WTC11 (cell line): ENCODE data around the gene VTI1A. TPM values are rescaled to one million over a fixed set of nuclear protein-coding genes. Genes with fewer than 3 reads are reported as not detected.

Experiments
- ATAC-seq: fragments of 200-7000 bp; cut with Tn5 transposase; 2 replicates; pipeline ENCODE4 v1.10.0; 2021; ENCODE audit warnings: mild to moderate bottlenecking, moderate library complexity
- CTCF ChIA-PET: fragments of 300-600 bp; sonication (Branson Sonifier 250); formaldehyde crosslinking; loops from one replicate; lab custom pipeline; 2021; ENCODE audit warnings: antibody characterized with exemption; lab: Charles Lee
- POLR2A ChIA-PET: fragments of 350-600 bp; sonication (Branson Sonifier 250); formaldehyde crosslinking; loops from one replicate; lab custom pipeline; 2021; ENCODE audit warnings: antibody characterized with exemption; lab: Charles Lee
- DNase-seq: peaks from one replicate; pipeline ENCODE4 v3.0.0; 2021; ENCODE audit warnings: low spot score
- H3K27ac Mint-ChIP-seq: 2 replicates; pipeline ENCODE4 v1.8.0; 2021; ENCODE audit warnings: mixed read lengths
- H3K27me3 Mint-ChIP-seq: 2 replicates; pipeline ENCODE4 v1.8.0; 2021; ENCODE audit warnings: low read depth, mild to moderate bottlenecking, moderate library complexity, mixed read lengths
- H3K36me3 Mint-ChIP-seq: 2 replicates; pipeline ENCODE4 v1.8.0; 2021; ENCODE audit warnings: mixed read lengths
- H3K4me1 Mint-ChIP-seq: 2 replicates; pipeline ENCODE4 v1.8.0; 2022; ENCODE audit warnings: mixed read lengths
- H3K4me3 Mint-ChIP-seq: 2 replicates; pipeline ENCODE4 v1.8.0; 2021; ENCODE audit warnings: mild to moderate bottlenecking, moderate library complexity, mixed read lengths
- H3K9me3 Mint-ChIP-seq: 2 replicates; pipeline ENCODE4 v1.8.0; 2021; ENCODE audit warnings: mixed read lengths
- AR ChIP-seq: fragments of 250-450 bp; sonication (Bioruptor Pico); IDR thresholded peaks from 2 replicates; pipeline ENCODE4 v1.9.0; 2021; ENCODE audit warnings: mild to moderate bottlenecking
- ATF1 ChIP-seq: sonication (generic); formaldehyde crosslinking; IDR thresholded peaks from 2 replicates; pipeline ENCODE4 v1.8.1; 2023; ENCODE audit warnings: mild to moderate bottlenecking, moderate library complexity, missing genetic modification reagents
- CREB1 ChIP-seq: sonication (generic); formaldehyde crosslinking; IDR thresholded peaks from 2 replicates; pipeline ENCODE4 v1.8.0; 2023; ENCODE audit warnings: mild to moderate bottlenecking, missing genetic modification reagents
- ELF4 ChIP-seq: sonication (generic); formaldehyde crosslinking; IDR thresholded peaks from 2 replicates; pipeline ENCODE4 v1.8.1; 2022; ENCODE audit warnings: low read depth, mild to moderate bottlenecking, moderate library complexity, missing genetic modification reagents
- FOXJ3 ChIP-seq: sonication (generic); formaldehyde crosslinking; IDR thresholded peaks from 2 replicates; pipeline ENCODE4 v1.9.0; 2021; ENCODE audit warnings: missing genetic modification reagents, mild to moderate bottlenecking, borderline replicate concordance
- GRHL2 ChIP-seq: fragments of 250-450 bp; sonication (Bioruptor Pico); IDR thresholded peaks from 2 replicates; pipeline ENCODE4 v1.8.0; 2022; ENCODE audit warnings: mild to moderate bottlenecking, moderate library complexity; ENCODE audit not compliant: insufficient replicate concordance, severe bottlenecking
- GTF2I ChIP-seq: fragments of 250-450 bp; sonication (Bioruptor Pico); conservative IDR thresholded peaks from 2 replicates; pipeline ENCODE4 v1.4.0; 2021; ENCODE audit warnings: mild to moderate bottlenecking
- HMGA2 ChIP-seq: fragments of 250-450 bp; sonication (Bioruptor Pico); IDR thresholded peaks from 2 replicates; pipeline ENCODE4 v1.4.0; 2021; ENCODE audit warnings: mild to moderate bottlenecking, moderate library complexity
- IRF2 ChIP-seq: sonication (generic); formaldehyde crosslinking; IDR thresholded peaks from 2 replicates; pipeline ENCODE4 v1.8.0; 2022; ENCODE audit warnings: low read depth, missing genetic modification reagents, borderline replicate concordance
- MXD4 ChIP-seq: fragments of 250-450 bp; sonication (Bioruptor Pico); IDR thresholded peaks from 2 replicates; pipeline ENCODE4 v1.8.0; 2021; ENCODE audit warnings: mild to moderate bottlenecking, moderate library complexity, borderline replicate concordance
- NFATC4 ChIP-seq: fragments of 250-450 bp; sonication (Bioruptor Pico); IDR thresholded peaks from 2 replicates; pipeline ENCODE4 v1.9.0; 2021; ENCODE audit warnings: mild to moderate bottlenecking
- NR2C2 ChIP-seq: sonication (generic); formaldehyde crosslinking; IDR thresholded peaks from 2 replicates; pipeline ENCODE4 v1.8.0; 2022; ENCODE audit warnings: mild to moderate bottlenecking, missing genetic modification reagents
- PREB ChIP-seq: sonication (generic); formaldehyde crosslinking; IDR thresholded peaks from 2 replicates; pipeline ENCODE4 v1.8.1; 2022; ENCODE audit warnings: mild to moderate bottlenecking, missing genetic modification reagents, moderate library complexity, borderline replicate concordance
- SMAD3 ChIP-seq: sonication (generic); formaldehyde crosslinking; IDR thresholded peaks from 2 replicates; pipeline ENCODE4 v1.8.0; 2022; ENCODE audit warnings: missing genetic modification reagents, mild to moderate bottlenecking, borderline replicate concordance
- SMAD4 ChIP-seq: sonication (generic); formaldehyde crosslinking; IDR thresholded peaks from 2 replicates; pipeline ENCODE4 v1.8.0; 2022; ENCODE audit warnings: mild to moderate bottlenecking, missing genetic modification reagents
- SOX15 ChIP-seq: fragments of 250-450 bp; sonication (Bioruptor Pico); IDR thresholded peaks from 2 replicates; pipeline ENCODE4 v1.9.0; 2021; ENCODE audit warnings: mild to moderate bottlenecking
- TCF7 ChIP-seq: sonication (generic); formaldehyde crosslinking; IDR thresholded peaks from 2 replicates; pipeline ENCODE4 v1.8.0; 2022; ENCODE audit warnings: mild to moderate bottlenecking, low read depth, missing genetic modification reagents, moderate library complexity
- TEAD1 ChIP-seq: sonication (generic); formaldehyde crosslinking; IDR thresholded peaks from 2 replicates; pipeline ENCODE4 v1.8.0; 2022; ENCODE audit warnings: mild to moderate bottlenecking, missing genetic modification reagents
- TEAD4 ChIP-seq: sonication (generic); formaldehyde crosslinking; IDR thresholded peaks from 2 replicates; pipeline ENCODE4 v1.8.0; 2022; ENCODE audit warnings: mild to moderate bottlenecking, missing genetic modification reagents
- ZNF121 ChIP-seq: sonication (generic); formaldehyde crosslinking; IDR thresholded peaks from 2 replicates; pipeline ENCODE4 v1.8.0; 2023; ENCODE audit warnings: missing genetic modification reagents
- ZNF423 ChIP-seq: fragments of 250-450 bp; sonication (Bioruptor Pico); IDR thresholded peaks from 2 replicates; pipeline ENCODE4 v2.1.2; 2022; ENCODE audit warnings: mild to moderate bottlenecking, moderate library complexity
- ZNF512 ChIP-seq: sonication (generic); formaldehyde crosslinking; IDR thresholded peaks from 2 replicates; pipeline ENCODE4 v1.8.1; 2022; ENCODE audit warnings: missing genetic modification reagents, borderline replicate concordance
- ZSCAN18 ChIP-seq: fragments of 250-450 bp; sonication (Bioruptor Pico); IDR thresholded peaks from 2 replicates; pipeline ENCODE4 v2.1.2; 2022; ENCODE audit warnings: mild to moderate bottlenecking, moderate library complexity
- total RNA-seq: library from RNA; stranded (reverse); gene quantifications from 3 replicates; pipeline ENCODE4 v1.2.3, GENCODE V29; 2021

Gene VTI1A
- total RNA-seq, 1 experiment from 2014 or later, result 20.1 TPM

GRCh38 chr10:112793202-112793921, 346.3 kb downstream of the VTI1A start:
- Mint-ChIP-seq H3K4me1 (peaks cover 31% of the 10 kb centered on the region), H3K27me3 (no peaks in the 10 kb centered on the region; the same call in 1 of the 2 replicates), H3K9me3 (peaks cover 9% of the 10 kb centered on the region), H3K4me3 (no peak overlapping the region), H3K36me3 (no peaks in the 10 kb centered on the region; the same call in 1 of the 2 replicates), H3K27ac (peak overlapping the region; percentile 4; the same call in 1 of the 2 replicates)
- DNase-seq (no peak), ATAC-seq (no peak)
- ChIA-PET CTCF (no interaction called here), POLR2A (no interaction called here)
- TF ChIP-seq AR (no peak), TCF7 (no peak), ELF4 (CRISPR knock-in tag) (no peak), CREB1 (CRISPR knock-in tag) (no peak), PREB (CRISPR knock-in tag) (no peak), MXD4 (CRISPR knock-in tag) (no peak), TEAD1 (CRISPR knock-in tag) (no peak), TEAD4 (no peak), ZSCAN18 (CRISPR knock-in tag) (no peak), SOX15 (no peak)

GRCh38 chr10:112794201-112794600, 347.2 kb downstream of the VTI1A start:
- ATAC-seq (no peak), DNase-seq (no peak)
- no peaks in the 10 kb centered on the region; the same call in 1 of the 2 replicates for H3K36me3 Mint-ChIP-seq
- TF ChIP-seq ZNF423 (CRISPR knock-in tag), result no peak
- peak; percentile 85 for TF ChIP-seq ZNF121 (CRISPR knock-in tag)
- CTCF ChIA-PET, result no interaction called here
- H3K4me1 Mint-ChIP-seq, result peaks cover 40% of the 10 kb centered on the region
- H3K4me3 Mint-ChIP-seq, result no peak overlapping the region
- POLR2A ChIA-PET, result no interaction called here
- H3K27me3 Mint-ChIP-seq, result no peaks in the 10 kb centered on the region; the same call in 1 of the 2 replicates
- peaks cover 8% of the 10 kb centered on the region for H3K9me3 Mint-ChIP-seq
- H3K27ac Mint-ChIP-seq, result no peak overlapping the region

GRCh38 chr10:112795067-112795466, 348.1 kb downstream of the VTI1A start:
- H3K9me3 Mint-ChIP-seq, result no peaks in the 10 kb centered on the region
- no peaks in the 10 kb centered on the region for H3K27me3 Mint-ChIP-seq
- CTCF ChIA-PET, result interaction anchor here (0.7 kb wide), 1 partner anchor 26 kb away, joined by 3 read pairs; no protein-coding TSS in a partner anchor
- no peak for ATAC-seq
- peaks cover 47% of the 10 kb centered on the region for H3K4me1 Mint-ChIP-seq
- no peak for DNase-seq
- POLR2A ChIA-PET, result no interaction called here
- no peaks in the 10 kb centered on the region for H3K36me3 Mint-ChIP-seq
- H3K4me3 Mint-ChIP-seq, result no peak overlapping the region
- no peak overlapping the region for H3K27ac Mint-ChIP-seq
- no peak for TF ChIP-seq ZNF423 (CRISPR knock-in tag)
- no peak for TF ChIP-seq GTF2I (CRISPR knock-in tag)
- TF ChIP-seq ZNF512 (CRISPR knock-in tag), result no peak
- TF ChIP-seq NFATC4 (CRISPR knock-in tag), result no peak
- TF ChIP-seq NR2C2 (CRISPR knock-in tag), result no peak
- no peak for TF ChIP-seq SMAD3 (CRISPR knock-in tag)
- TF ChIP-seq ATF1 (CRISPR knock-in tag), result no peak
- no peak for TF ChIP-seq AR
- TF ChIP-seq TEAD1 (CRISPR knock-in tag), result no peak
- TF ChIP-seq GRHL2 (CRISPR knock-in tag), result no peak
- no peak for TF ChIP-seq ELF4 (CRISPR knock-in tag)
- no peak for TF ChIP-seq CREB1 (CRISPR knock-in tag)
- TF ChIP-seq SMAD4 (CRISPR knock-in tag), result no peak
- TF ChIP-seq FOXJ3 (CRISPR knock-in tag), result no peak
- TF ChIP-seq HMGA2 (CRISPR knock-in tag), result no peak
- TF ChIP-seq IRF2, result no peak
